Sigmoid colon (tissue), 4 donors: ENCODE measurements around the gene COL8A1.

ENCODE experiments used
- CTCF ChIP-seq, 4 experiments: fragments of 450-650 bp in 3 of 4; fragments of 200-600 bp in 1 of 4; IDR thresholded peaks; one replicate each; pipeline ENCODE4 v1.5.1; 2016 to 2019; ENCODE audit warnings: antibody characterized with exemption in 4 of 4, mild to moderate bottlenecking in 3 of 4, moderate library complexity in 2 of 4
- POLR2A ChIP-seq, 2 donors: fragments of 450-650 bp; IDR thresholded peaks; one replicate each; pipeline ENCODE4 v1.6.1; 2016; ENCODE audit warnings: antibody characterized with exemption in 2 of 2, mild to moderate bottlenecking in 2 of 2, moderate library complexity in 2 of 2
- POLR2AphosphoS5 ChIP-seq, 4 donors: sonication (generic); formaldehyde crosslinking; IDR thresholded peaks; one replicate each; pipeline ENCODE4 v1.6.1; 2017; ENCODE audit warnings: antibody characterized with exemption in 4 of 4

GRCh38 chr3:99829844-99830243, 191.4 kb downstream of the COL8A1 start:
- no peak for TF ChIP-seq POLR2A (IDR thresholded peaks at IDR 0.05)
- no peak for TF ChIP-seq CTCF (IDR thresholded peaks at IDR 0.05)
- no peak for TF ChIP-seq POLR2AphosphoS5 (IDR thresholded peaks at IDR 0.05)
